Sigmoid colon (tissue), 3 donors: ENCODE measurements around the gene NHERF2.

Experiments
- POLR2A ChIP-seq, 2 donors: fragments of 450-650 bp; IDR thresholded peaks; one replicate each; pipeline ENCODE4 v1.6.1; 2016; ENCODE audit warnings: antibody characterized with exemption in 2 of 2, mild to moderate bottlenecking in 2 of 2, moderate library complexity in 2 of 2
- TF ChIP-seq, protein P1 (sequence below), 4 experiments: fragments of 450-650 bp in 3 of 4; fragments of 200-600 bp in 1 of 4; IDR thresholded peaks; one replicate each; pipeline ENCODE4 v1.5.1; 2016 to 2019; ENCODE audit warnings: antibody characterized with exemption in 4 of 4, mild to moderate bottlenecking in 3 of 4, moderate library complexity in 2 of 4

DNA sequence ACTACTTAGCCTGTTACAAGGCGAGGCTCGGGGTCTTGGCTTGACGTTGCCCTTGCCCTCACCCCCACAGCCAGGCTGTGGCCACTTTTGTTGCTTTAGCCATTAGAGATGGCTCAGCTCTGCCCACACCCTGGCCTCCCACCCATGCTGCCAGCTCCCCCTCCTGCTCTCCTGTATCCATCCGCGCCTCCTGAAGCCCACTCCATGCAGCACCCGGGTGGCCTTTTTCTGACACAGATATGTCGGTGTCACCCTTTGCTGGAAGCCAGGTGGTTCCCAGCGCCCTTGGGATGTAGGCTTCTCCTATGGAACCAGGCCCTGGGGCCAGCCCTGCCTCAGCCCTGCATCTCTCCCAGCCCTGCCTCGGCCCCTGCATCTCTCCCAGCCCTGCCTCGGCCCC lies 30.7 kb downstream of the NHERF2 start:
- TF ChIP-seq, protein P1, sequence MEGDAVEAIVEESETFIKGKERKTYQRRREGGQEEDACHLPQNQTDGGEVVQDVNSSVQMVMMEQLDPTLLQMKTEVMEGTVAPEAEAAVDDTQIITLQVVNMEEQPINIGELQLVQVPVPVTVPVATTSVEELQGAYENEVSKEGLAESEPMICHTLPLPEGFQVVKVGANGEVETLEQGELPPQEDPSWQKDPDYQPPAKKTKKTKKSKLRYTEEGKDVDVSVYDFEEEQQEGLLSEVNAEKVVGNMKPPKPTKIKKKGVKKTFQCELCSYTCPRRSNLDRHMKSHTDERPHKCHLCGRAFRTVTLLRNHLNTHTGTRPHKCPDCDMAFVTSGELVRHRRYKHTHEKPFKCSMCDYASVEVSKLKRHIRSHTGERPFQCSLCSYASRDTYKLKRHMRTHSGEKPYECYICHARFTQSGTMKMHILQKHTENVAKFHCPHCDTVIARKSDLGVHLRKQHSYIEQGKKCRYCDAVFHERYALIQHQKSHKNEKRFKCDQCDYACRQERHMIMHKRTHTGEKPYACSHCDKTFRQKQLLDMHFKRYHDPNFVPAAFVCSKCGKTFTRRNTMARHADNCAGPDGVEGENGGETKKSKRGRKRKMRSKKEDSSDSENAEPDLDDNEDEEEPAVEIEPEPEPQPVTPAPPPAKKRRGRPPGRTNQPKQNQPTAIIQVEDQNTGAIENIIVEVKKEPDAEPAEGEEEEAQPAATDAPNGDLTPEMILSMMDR (IDR thresholded peaks at IDR 0.05) = no peak
- TF ChIP-seq POLR2A (IDR thresholded peaks at IDR 0.05) = no peak
